LHCN-M2 (cell line): ENCODE results near the gene INSIG1. TPM values are rescaled to one million over a fixed set of nuclear protein-coding genes. Genes with fewer than 3 reads are reported as not detected.

Experiments used
- DNase-seq: peaks from one replicate; pipeline ENCODE4 v3.0.0-alpha.2; 2012; ENCODE audit warnings: low read depth
- total RNA-seq: library from RNA; depleted of rRNA; stranded (reverse); fragments of >200 nt; gene quantifications from 2 replicates; pipeline ENCODE4 v1.2.3, GENCODE V29; 2014; rRNA removed

INSIG1 gene
- total RNA-seq, 1 experiment from 2014 or later: 105 TPM

GRCh38 chr7:155348806-155349205 lies 51.1 kb downstream of the INSIG1 start:
- DNase-seq: no peak

- no peak for DNase-seq
These were observed 52.1 kb downstream of the INSIG1 start for GRCh38 chr7:155349601-155350331.

GRCh38 chr7:155351120-155351870 lies 53.6 kb downstream of the INSIG1 start:
- no peak for DNase-seq

- peak; percentile 48 for DNase-seq
These were observed 54.5 kb downstream of the INSIG1 start for GRCh38 chr7:155352076-155352752.

GRCh38 chr7:155352753-155353115 lies 55.1 kb downstream of the INSIG1 start:
- DNase-seq: peak; percentile 22

GRCh38 chr7:155353256-155353897 lies 55.7 kb downstream of the INSIG1 start:
- DNase-seq: no peak

GRCh38 chr7:155354371-155355048 lies 56.8 kb downstream of the INSIG1 start:
- no peak for DNase-seq

GRCh38 chr7:155355176-155355575 lies 57.5 kb downstream of the INSIG1 start:
- no peak for DNase-seq

GRCh38 chr7:155355745-155356144 lies 58.1 kb downstream of the INSIG1 start:
- peak; percentile 16 for DNase-seq

- DNase-seq: peak; percentile 28
These were observed 58.8 kb downstream of the INSIG1 start for GRCh38 chr7:155356323-155357105.

- peak; percentile 30 for DNase-seq
These were observed 59.9 kb downstream of the INSIG1 start for GRCh38 chr7:155357573-155358041.

- no peak for DNase-seq
These were observed 60.6 kb downstream of the INSIG1 start for GRCh38 chr7:155358066-155358947.

- DNase-seq: no peak
These were observed 61.5 kb downstream of the INSIG1 start for GRCh38 chr7:155358948-155359712.

Other genes with a start within 250 kb of the INSIG1 start
- gene HTR5A, start 227.6 kb upstream of the INSIG1 start, total RNA-seq: not detected in 2 replicates
- gene EN2, start 160.3 kb downstream of the INSIG1 start, total RNA-seq: 0.19 and 0.69 TPM in 2 replicates
- gene CNPY1, start 248.7 kb downstream of the INSIG1 start, total RNA-seq: not detected in 2 replicates